GM21528 (cell line): ENCODE data around the gene TRAF3IP3.
A peak's percentile ranks its signal among the peaks of the same experiment; 100 is the strongest.
"Not testable (repeated sequence)": the region's sequence is repeated elsewhere in the genome, so short reads cannot be mapped to it uniquely, and the experiment has no call there.

Experiments
- ATAC-seq: cut with Tn5 transposase; IDR thresholded peaks from one replicate; pipeline ENCODE4 v1.9.1; 2021; ENCODE audit warnings: mild to moderate bottlenecking, moderate library complexity; ENCODE audit not compliant: unreplicated experiment, low FRiP score

Gene TRAF3IP3

DNA sequence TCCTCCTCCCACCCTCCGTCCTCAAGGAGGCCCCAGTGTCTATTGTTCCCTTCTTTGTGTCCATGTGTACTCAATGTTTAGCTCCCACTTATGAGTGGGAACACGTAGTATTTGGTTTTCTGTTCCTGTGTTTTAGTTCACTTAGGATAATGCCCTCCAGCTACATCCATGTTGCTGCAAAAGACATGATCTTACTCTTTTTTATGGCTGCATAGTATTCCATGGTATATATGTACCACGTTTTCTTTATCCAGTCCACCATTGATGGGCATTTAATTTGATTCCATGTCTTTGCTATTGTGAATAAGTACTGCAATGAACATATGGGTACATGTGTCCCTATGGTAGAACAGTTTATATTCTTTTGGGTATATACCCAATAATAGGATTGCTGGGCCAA lies 37.9 kb downstream of the TRAF3IP3 start:
- not testable (repeated sequence) for ATAC-seq

DNA sequence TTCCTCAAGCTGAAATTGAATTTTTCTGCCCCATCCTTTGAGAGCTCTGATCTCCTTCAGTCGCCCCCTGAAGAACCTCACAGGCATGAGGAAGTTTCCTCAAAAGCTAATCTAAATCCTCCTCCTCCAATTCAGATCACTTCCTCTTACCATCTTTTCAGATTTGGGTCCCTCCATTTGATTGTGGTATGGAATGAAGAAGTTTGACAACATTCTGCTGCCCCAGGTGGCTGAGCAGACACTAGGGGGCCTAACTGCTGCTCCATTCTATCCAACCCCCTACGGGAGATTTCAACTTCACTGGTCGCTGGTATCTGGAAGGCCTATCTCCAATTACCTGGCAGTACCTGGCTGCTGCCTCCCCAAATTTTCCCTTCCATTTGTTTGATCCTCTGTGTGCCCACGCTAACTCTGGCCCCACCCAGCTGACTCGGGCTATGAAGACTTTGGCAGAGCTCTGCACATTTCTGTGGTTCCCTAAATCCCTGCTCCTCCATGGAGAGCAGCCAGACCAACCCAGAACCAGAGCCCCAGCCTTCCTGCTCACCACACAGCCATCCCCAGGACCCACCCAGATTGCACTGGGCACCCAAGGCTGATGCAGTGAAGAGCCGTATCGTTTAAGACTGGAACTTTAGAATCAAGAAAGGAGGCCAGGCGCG lies 42.3 kb downstream of the TRAF3IP3 start:
- no peak for ATAC-seq

DNA sequence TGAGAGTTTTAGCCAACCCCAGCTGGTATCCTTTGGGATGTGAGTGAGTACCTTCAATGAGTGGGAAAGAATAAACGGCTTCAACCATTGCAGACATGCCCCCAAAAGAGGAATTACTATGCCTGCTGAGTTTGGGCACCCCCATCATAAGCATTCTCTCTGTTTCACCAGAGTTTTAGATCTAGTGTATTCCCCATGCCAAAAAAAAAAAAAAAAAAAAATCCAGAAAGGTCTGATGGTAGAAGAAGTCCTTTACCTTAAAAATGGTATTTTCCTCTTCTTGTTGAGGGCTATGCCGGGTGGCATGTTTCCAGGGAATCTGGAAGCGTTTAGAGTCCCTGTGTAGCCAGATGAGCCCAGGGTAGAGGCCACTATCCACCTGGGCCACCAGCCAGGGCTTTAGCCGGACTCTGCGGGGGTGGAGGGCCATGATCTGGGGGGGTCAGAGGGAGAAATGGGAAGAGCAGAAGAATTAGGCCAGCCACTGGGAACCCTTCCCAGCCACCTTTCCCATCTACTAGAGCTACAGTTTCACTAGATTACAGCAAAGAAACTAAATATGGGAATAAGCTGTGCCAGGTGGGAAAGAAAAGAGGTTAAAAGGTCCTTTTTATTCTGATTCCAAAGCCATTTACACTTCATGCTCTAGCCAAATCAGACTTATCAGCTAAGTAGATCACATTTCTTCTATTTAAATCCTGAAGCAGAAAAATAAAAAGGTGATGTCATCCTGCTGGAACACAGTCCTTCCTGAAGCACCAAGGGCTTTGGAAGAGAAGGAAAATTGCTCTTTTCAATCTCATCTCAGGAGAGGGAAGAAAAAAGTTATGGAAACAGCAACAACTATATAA lies 45.4 kb downstream of the TRAF3IP3 start:
- no peak for ATAC-seq

DNA sequence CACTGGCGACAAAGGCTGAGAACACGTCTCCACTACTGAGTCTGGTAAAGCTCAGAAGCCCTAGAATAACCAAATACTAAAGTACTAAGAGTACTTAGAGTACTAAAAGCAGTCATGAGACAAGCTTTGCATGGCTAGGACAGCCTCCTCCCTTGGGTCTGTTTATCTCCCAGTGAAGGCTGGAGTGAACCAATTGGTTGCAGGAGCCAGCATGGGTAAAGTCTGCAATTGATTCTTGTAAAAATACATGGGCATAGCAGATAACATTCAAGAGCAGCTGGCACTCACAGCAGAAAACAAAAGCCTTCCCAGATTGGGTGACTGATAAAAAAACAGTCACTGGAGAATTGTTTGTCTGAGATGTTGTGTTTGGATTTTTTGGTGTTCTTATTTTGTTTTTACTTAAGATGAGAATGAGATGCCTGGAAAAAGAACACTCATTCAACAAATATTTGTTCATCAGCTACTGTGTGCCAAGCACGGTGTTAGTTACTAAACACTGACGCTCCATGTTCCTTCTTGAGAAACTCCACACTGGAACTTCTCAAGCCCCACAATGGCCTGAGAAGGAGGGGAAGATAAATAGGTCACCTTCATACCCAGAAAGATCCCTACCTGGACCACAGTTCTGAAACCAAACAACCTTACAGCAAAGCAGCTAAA lies 46.4 kb downstream of the TRAF3IP3 start:
- no peak for ATAC-seq

DNA sequence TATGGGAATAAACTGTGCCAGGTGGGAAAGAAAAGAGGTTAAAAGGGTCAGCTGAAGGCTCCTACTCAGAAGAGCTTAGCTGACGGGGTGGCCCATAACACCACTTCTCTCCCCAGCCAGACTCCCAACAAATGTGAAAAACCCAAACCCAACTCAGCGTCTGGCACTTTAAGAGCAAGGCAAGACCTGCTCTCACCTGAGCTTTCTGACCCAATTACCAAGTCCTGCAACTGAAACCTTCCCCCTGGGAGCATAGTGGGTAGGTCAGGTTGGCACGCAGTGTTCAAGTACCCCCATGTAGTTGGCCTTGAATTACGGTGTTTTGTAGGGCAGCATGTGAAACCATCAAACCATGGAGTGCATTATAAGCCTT lies 46.9 kb downstream of the TRAF3IP3 start:
- ATAC-seq: no peak

DNA sequence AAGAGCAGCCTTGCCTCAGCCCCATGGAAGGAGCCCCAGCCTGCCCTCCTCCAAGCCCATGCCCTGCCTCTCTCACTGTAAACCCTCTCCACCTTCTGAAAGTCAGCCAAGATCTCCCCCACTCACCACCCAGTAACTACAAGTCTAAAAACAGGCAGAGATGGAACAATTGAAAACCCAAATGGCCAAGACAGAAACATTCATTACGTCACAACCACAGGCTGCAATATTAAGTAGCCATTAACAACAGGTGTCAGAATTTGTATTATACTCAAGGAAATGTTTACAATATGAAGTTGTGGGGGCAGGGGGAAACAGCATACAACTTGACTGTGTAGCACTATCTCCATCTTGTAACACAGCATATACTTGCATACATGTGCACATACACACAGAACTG lies 47.7 kb downstream of the TRAF3IP3 start:
- ATAC-seq: no peak

DNA sequence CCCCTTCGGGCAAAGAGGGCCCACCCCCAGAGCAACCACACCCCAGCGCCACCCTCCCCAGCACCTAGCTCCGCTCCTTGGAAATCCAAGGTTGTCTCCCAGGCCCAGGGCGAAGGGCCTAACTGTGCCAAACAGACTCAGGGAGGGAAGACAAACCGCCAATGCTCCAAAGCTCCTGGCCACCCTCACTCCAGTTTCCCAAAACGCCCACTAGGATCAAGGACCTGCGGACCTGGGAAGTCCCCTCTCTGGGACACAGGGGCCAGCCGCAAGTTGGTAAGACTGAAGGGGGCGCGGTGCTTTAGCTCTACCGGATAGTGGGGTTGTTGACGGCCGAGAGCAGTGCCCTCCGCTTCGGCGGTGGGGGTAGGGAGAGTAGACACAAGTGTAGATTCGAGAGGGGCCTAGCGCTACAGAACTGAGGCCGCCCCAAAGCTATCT lies 49.5 kb downstream of the TRAF3IP3 start:
- no peak for ATAC-seq

DNA sequence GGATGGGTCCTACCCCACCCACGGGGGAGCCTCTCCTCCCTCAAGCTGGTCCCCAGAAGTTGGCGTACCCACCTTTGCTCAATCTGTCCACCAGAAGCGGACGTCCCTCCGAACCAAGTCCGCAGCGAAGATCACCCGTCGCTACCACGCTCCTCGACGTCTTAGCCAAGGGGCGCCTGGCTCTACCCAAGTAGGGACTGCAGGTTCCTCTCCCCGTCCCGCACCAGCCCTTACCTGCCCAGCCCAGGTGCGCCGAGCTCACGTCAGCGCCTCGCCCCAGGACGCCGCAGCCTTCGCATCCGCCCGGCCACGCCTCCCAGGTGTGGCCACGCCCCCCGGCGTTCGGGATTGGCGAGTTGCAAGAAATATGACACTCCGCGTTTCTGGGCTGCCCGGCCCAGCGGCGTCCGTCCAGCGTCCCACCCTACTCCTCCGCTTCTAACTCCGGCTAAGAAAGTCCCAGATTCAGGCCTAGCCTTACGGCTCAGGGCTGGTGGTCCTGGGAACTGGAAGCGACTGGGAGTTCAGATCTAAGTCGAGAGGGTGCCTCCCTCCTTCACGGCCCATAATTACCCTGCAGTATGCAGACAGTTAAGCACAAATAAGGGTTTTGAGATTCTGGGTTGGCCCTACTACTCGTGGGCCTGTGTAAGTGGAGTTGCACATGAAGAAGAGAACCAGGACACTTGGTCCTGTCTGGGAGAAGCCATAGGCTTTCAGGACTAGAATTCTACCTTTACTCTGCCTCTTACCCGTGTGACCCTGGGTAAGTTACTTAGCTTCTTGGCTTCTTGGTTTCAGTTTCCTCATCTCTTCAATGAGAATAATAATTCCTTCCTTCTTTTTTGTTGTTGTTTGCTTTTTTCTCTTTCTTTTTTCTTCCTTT lies 50.3 kb downstream of the TRAF3IP3 start, which contains the start of gene IRF6:
Gene IRF6, minus strand, starts transcription at position 268 of the 886 bp plus-strand sequence. CDS start 4,729 bp downstream, outside the sequence.
- ATAC-seq: peak; percentile 85

DNA sequence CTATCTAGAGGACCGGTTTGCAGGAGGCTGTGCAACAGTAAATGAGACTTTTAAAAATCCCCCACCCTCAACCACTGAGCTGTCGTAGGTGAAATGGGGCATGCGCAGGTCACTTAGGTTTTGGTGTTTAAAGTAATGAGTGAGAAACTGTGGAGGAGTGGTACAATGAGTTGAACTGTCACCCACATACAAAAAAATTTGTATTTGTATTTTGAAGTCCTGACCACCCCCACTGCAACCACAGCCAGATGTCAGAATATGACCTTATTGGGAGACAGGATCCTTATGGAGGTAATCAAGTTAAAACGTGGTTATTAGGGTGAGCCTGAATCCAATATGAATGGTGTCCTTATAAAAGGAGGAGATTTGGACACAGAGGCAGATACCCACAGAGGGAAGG lies 51.7 kb downstream of the TRAF3IP3 start:
- no peak for ATAC-seq

DNA sequence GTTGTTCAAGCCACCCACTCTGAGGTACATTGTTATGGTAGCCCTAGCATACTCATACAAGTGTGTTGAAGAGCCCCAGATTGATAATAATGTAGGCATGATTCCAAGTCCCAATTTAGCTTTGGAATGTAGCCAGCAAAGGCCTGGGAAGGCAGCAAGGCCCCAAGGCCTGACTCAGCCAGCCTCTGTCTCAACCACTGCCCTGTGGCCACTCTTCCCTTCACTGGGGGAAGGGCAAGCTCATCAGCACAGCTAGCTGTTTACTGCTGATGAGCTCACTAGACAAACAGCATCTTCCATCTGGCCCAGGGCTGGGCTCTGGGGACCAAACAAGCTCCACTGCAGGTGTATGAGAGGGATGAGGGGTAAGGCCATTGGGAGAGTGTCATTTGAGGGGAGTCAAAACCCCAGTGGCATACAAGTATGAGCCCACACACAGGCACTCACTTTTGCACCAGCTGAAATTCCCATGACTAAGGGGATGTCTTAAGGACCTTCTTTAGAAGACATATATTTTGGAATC lies 52.3 kb downstream of the TRAF3IP3 start:
- no peak for ATAC-seq

DNA sequence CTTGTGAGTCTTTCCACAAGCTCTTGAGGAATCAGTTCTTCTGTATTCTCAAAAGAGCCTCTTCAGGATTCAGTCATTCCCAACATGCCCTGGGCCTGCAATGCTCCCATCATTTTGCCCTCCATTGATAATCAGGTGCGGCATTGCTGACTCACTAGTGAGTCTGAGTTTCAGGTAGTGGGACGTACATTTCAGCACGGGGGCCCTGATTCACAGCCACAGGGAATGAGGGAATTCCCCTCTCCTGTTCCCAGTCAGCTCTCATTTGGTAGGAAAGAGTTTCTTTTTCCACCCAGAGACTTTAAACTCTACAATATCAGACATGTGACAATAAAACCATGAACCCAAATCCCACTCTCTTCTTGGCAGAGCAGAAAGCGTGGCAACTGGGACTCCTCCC lies 53.8 kb downstream of the TRAF3IP3 start:
- no peak for ATAC-seq

DNA sequence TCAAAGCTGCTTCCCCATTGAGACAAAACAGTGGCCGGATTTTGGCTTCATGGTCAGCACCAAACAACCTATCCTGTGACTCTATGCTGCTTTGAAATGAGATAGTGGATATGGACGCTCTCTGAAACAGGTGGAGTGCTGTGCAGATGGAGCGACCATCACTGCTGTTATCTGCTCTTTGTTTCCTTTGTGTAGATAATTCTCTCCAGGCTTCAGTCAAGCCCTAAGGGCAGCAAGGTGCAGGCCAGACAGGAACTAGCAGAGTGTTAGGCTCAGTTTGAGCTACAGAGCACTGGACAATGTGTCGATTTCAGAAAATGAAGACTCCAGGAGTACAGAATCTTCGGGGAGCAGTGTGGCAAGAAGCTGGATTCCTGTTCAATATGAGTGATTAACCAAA lies 54.9 kb downstream of the TRAF3IP3 start:
- ATAC-seq: no peak

DNA sequence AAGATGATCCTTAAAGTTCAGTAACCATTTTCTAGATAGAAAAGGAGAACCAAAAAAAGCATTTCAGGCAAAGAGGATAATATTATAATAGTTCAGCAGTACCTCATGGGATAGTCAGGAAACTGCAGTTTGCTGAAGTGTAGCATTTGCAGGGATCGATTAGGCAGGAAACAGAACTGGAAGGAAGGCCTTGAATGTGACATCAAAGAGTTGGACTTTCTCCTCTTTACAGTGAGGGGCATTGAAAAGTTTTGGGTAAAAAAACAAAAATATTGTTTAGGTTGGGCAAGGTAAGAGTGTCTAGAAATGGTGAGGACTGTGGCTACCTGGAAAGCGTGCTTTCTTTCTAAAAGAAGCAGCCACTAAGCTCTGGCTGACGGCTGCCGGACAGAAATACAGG lies 58.0 kb downstream of the TRAF3IP3 start:
- ATAC-seq: no peak

DNA sequence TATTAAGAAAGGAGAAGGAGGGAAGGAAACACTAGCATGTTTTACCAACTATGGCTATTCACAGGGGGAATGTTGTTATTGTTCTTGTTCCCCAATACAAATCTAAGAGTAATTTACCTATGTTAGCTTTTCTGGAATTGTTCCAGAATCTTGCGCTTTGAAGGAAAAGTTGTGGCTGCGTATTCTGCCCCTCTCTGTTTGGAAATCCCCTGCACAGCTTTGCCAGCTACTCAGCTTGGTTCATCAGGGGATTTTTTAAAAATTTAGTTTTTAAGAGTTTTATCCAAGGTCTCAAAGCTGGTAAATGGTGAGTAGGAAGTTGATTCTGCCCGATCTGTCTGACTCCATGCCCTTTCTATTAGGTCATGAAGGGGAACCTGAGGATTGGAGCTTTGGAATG lies 59.6 kb downstream of the TRAF3IP3 start:
- no peak for ATAC-seq

DNA sequence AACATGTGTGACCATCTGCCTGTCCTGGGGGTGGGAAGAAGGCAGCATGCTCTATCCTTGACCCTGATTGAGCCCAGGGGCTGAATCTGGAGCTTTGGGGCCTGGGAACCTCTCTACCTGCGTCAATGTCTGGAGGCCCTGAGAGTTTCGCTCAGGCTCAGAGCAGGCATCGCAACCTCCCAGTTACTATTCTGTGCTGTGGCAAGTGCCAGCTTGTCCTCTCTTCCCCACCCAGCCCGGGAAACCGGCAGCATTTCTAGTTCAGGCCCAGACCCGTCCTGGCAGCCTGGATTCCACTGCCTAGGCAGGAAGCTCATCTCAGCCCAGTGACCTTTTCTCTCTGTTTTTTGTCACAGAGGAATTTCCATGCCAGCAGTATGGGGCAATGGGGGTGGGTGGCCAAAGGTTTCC lies 60.1 kb downstream of the TRAF3IP3 start:
- no peak for ATAC-seq

DNA sequence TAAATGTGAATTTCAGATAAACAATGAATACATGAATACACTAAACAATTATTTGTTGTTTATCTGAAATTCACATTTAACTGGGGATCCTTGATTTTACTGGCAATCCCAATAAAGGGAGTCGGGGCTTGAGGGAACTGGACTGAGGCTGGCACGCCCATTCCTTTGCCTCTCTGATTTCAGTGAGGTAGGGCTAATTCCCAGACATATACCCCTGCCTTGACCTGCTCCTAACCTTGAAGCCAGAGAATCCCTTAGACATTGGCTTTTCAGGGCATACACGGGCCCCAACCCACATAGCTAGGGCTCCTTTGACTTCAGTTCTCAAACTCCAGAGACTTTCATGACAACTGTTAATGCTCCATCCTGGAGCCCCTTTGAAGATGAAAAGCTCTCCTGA lies 61.1 kb downstream of the TRAF3IP3 start:
- ATAC-seq: no peak

DNA sequence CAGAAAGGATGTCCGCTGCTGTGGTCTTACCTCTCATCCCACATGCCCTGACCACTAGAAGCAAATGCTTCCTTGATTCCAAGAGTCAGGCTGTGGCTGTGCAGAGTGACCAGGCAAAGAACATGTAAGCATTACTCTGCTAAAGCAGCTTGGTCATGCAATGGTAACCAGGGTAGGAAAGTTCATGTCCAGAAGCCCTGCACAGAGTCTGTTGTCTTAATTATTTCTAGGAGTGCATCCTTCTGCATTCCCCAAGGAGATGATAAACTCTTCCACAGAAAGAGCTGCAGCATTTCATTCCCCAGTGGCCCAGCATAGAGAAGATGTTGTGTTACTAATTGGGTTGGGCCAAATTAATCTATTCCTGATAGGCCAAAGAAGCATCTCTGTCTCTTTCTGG lies 61.8 kb downstream of the TRAF3IP3 start:
- ATAC-seq: no peak

DNA sequence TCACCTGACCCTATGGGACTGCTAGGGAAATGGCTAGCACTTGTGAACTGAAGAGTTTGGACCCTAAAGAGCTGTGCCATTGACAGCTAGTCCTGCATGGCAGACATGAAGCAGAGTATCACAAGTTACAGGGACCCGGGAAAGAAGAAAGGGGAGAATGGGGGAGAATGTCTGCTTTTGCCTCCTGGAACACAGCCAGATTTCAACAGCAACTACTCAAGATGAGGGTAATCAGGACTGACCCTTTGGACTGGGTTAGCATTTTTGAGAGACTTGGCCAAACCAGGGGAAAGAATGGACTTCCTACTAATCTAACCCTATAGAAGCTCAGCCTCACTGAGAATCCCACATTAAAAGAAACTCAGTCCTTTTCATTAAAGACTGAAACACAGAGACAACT lies 63.2 kb downstream of the TRAF3IP3 start:
- no peak for ATAC-seq

DNA sequence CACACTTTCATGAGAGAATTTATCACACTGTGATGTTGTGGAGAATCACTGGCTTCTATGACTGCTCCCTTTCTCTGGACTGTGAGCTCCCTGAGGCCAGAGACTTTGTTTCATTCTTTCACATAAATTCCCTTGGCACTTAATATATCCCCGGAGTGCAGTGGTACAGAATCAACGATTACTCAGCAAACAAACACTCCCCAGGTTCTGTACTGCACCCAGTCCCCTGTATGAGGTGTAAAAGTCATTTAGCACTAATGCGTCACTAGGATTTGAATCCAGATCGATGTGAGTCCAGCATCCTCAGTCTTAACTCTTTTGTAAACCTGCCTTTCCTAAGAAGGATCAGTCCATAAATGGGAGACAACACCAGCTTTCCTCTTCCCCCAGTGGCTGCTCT lies 65.1 kb downstream of the TRAF3IP3 start:
- ATAC-seq: no peak

DNA sequence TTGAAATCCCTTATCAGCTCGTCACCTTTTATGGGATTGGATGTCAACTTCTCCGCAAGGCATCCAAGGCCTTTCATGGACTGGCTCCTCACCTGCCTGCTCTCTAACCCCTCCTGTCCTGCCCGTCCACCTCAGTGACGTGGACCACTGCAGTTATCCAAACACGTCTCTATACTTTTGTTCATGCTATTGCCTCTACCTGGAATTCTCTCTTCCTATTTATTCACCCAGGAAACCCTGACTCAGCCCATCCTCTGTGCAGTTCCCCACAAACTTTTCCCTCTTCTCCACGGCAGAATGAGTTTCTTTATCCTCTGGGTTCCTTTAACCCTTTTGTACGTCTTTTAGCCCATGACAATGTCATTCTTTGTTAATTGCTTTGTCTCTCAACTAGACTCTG lies 66.9 kb downstream of the TRAF3IP3 start:
- no peak for ATAC-seq
